Activated CD4-positive, alpha-beta T cell treated with anti-CD3 and anti-CD28 coated beads for 36 hours (primary cell): ENCODE data around the gene PCBD2. TPM values are rescaled to one million over a fixed set of nuclear protein-coding genes. Genes with fewer than 3 reads are reported as not detected.
"Not testable (repeated sequence)": the region's sequence is repeated elsewhere in the genome, so short reads cannot be mapped to it uniquely, and the experiment has no call there.

ENCODE experiments used
- ATAC-seq: fragments of 200-7000 bp; cut with Tn5 transposase; one replicate; pipeline ENCODE4 v1.10.0; 2021; ENCODE audit warnings: mild to moderate bottlenecking, moderate library complexity
- CTCF ChIA-PET: fragments of 350-600 bp; sonication (Branson Sonifier 250); formaldehyde crosslinking; loops from one replicate; lab custom pipeline; 2021; ENCODE audit warnings: antibody characterized with exemption; lab: Charles Lee
- POLR2A ChIA-PET: fragments of 350-600 bp; sonication (Branson Sonifier 250); formaldehyde crosslinking; loops from one replicate; lab custom pipeline; 2021; ENCODE audit warnings: antibody characterized with exemption, inconsistent platforms; lab: Charles Lee
- DNase-seq: peaks from one replicate; pipeline ENCODE4 v3.0.0-alpha.2; 2020
- H3K27ac Mint-ChIP-seq: one replicate; pipeline ENCODE4 v1.8.0; 2021; ENCODE audit warnings: mixed read lengths
- H3K27me3 Mint-ChIP-seq: one replicate; pipeline ENCODE4 v1.8.0; 2021; ENCODE audit warnings: mixed read lengths
- H3K36me3 Mint-ChIP-seq: one replicate; pipeline ENCODE4 v1.8.0; 2021; ENCODE audit warnings: low read depth, mixed read lengths
- H3K4me1 Mint-ChIP-seq: one replicate; pipeline ENCODE4 v1.8.0; 2021; ENCODE audit warnings: mixed read lengths
- H3K4me3 Mint-ChIP-seq: one replicate; pipeline ENCODE4 v1.8.0; 2021; ENCODE audit warnings: mild to moderate bottlenecking, moderate library complexity, mixed read lengths
- H3K9me3 Mint-ChIP-seq: one replicate; pipeline ENCODE4 v1.8.0; 2021; ENCODE audit warnings: low read depth, mixed read lengths
- intact Hi-C, 2 experiments: fragments of 100-400 bp; cut with DNase I in 1 of 2; cut with micrococcal nuclease in 1 of 2; formaldehyde crosslinking; loops; one replicate each; pipeline versions ENCODE4 v1.14.2 to v1.15.1; 2022 to 2024; cut with DNase I, micrococcal nuclease
- total RNA-seq, 2 experiments: library from RNA; stranded (reverse); gene quantifications; one replicate each; pipeline ENCODE4 v1.2.3, GENCODE V29; 2021

PCBD2 gene
- 10 to 100 TPM; 10.0 to 12.8 TPM for total RNA-seq

DNA sequence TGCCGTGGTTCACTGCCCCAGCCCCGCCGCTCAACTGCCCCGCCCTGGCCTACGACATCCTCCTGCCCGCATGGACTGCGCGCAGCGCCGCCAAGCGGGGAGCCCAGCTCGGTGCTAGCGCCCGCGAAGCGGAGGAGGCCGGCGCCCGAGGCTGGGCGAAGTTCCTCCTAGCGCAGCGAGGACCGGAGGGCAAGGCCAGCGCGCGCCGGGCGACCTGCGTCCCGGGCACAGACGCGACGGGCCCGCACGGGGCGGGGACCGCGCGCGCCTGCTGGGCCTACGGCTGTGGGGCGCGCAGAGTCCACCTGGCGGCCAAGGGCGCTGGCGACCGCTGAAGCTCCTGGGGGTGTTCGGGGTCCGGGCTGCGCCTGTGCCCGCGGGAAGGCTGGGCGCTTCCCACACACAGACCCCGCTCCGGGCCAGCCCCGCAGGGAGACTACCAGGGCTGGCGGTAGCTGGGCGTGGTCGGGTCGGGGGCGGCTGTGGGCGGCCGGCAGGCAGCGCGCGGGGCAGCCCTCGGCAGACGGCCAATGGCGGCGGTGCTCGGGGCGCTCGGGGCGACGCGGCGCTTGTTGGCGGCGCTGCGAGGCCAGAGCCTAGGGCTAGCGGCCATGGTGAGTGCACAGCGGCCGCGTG lies at the start of gene PCBD2:
Gene PCBD2, plus strand, starts transcription at position 522 of the 636 bp plus-strand sequence. Its CDS starts 9 bp downstream, at position 531.
- intact Hi-C loops, result loop anchor here (1.0 to 10.0 kb wide), 16 partner anchors 16 to 678 kb away; partner anchors contain the start of genes C5orf24 (in 2 of the 2), CAMLG (in 2 of the 2), DDX46 (in 2 of the 2) and JADE2 (in 1 of the 2)
- Mint-ChIP-seq H3K36me3 (peaks cover 9% of the 10 kb centered on the region), H3K4me1 (peaks cover 17% of the 10 kb centered on the region), H3K27ac (peak within 1 kb of the TSS; percentile 98), H3K4me3 (peak within 1 kb of the TSS; percentile 95), H3K9me3 (no peaks in the 10 kb centered on the region), H3K27me3 (no peaks in the 10 kb centered on the region)
- POLR2A ChIA-PET, result interaction anchor here (0.6 to 1.7 kb wide), 8 partner anchors 15 to 166 kb away, joined by 3 to 13 read pairs (median 4); partner anchors contain the start of genes C5orf24, CAMLG, DDX46 and TXNDC15
- DNase-seq (peak; percentile 97), ATAC-seq (peak; percentile 89)
- CTCF ChIA-PET, result interaction anchor here (0.6 to 2.8 kb wide), 25 partner anchors 9 to 317 kb away, joined by 3 to 12 read pairs (median 5); partner anchors contain the start of genes C5orf24, CAMLG and TXNDC15

DNA sequence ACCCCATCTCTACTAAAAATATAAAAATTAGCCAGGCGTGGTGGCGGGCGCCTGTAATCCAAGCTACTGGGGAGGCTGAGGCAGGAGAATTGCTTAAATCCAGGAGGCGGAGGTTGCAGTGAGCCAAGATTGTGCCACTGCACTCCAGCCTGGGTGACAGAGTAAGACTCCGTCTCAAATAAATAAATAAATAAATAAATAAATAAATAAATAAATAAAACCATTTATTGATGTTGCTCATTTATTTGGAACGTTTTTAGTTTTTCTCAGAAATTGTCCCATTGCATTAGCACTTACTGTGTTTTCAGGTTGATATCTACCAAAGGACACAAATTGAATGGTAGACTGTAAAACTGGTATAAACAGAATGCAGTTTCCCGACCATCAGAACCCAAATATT lies 48.5 kb upstream of the PCBD2 start:
- CTCF ChIA-PET, result interaction anchor here (1.3 kb wide), 1 partner anchor 11 kb away, joined by 3 read pairs; no protein-coding TSS in a partner anchor
- POLR2A ChIA-PET, H3K27ac Mint-ChIP-seq, H3K27me3 Mint-ChIP-seq, H3K9me3 Mint-ChIP-seq, DNase-seq, ATAC-seq, intact Hi-C loops, H3K4me3 Mint-ChIP-seq: not testable (repeated sequence)
- peaks cover 13% of the 10 kb centered on the region for H3K4me1 Mint-ChIP-seq
- peaks cover 26% of the 10 kb centered on the region for H3K36me3 Mint-ChIP-seq

DNA sequence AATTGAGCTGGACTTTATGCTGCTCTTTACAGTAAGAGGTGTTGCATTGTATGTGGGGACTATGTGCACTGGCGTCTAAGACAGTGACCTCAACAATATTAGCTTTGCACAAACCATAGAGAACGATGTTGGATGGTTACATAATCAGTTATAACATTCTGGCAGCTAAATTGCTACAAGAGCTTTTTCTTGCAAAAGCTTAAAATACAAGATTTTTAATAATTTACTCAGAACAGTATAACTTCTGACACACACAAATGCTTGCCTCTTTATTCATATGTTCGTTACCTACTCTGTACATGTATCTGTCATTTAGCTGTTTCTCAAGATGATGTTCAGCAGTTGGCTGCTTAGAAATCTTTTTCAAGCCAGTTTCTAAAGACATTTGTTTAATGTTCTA lies 47.5 kb upstream of the PCBD2 start:
- ChIA-PET CTCF (interaction anchor here (1.4 kb wide), 1 partner anchor 8 kb away, joined by 3 read pairs; no protein-coding TSS in a partner anchor), POLR2A (interaction anchor here (0.6 kb wide), 1 partner anchor 16 kb away, joined by 3 read pairs; the partner anchor contains the start of gene TXNDC15)
- Mint-ChIP-seq H3K4me3 (no peak overlapping the region), H3K9me3 (no peaks in the 10 kb centered on the region), H3K36me3 (peaks cover 19% of the 10 kb centered on the region), H3K27ac (no peak overlapping the region), H3K4me1 (peaks cover 8% of the 10 kb centered on the region), H3K27me3 (no peaks in the 10 kb centered on the region)
- intact Hi-C loops, result no loop called here
- DNase-seq (no peak), ATAC-seq (no peak)

DNA sequence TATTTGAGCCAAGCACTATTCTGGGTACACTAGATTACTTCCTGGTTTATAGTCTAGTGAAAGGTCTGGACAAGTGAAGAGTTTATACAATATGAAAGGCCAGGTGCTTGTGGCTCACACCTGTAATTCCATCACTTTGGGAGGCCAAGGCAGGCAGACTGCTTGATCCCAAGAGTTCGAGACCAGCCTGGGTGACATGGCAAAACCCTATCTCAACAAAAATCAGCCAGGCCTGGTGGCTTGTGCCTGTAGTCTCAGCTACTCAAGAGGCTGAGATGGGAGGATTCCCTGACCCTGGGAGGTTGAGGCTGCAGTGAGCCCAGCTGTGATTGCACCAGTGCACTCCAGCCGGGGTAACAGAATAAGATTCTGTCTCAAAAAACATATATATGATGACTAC lies 40.2 kb upstream of the PCBD2 start:
- Mint-ChIP-seq H3K27ac (no peak overlapping the region), H3K36me3 (no peaks in the 10 kb centered on the region), H3K9me3 (no peaks in the 10 kb centered on the region), H3K4me3 (no peak overlapping the region), H3K27me3 (no peaks in the 10 kb centered on the region), H3K4me1 (no peaks in the 10 kb centered on the region)
- POLR2A ChIA-PET, result no interaction called here
- DNase-seq, result no peak
- CTCF ChIA-PET, result interaction anchor here (0.9 to 2.0 kb wide), 2 partner anchors 9 to 13 kb away, joined by 3 to 7 read pairs; no protein-coding TSS in a partner anchor
- no peak for ATAC-seq
- intact Hi-C loops, result no loop called here

DNA sequence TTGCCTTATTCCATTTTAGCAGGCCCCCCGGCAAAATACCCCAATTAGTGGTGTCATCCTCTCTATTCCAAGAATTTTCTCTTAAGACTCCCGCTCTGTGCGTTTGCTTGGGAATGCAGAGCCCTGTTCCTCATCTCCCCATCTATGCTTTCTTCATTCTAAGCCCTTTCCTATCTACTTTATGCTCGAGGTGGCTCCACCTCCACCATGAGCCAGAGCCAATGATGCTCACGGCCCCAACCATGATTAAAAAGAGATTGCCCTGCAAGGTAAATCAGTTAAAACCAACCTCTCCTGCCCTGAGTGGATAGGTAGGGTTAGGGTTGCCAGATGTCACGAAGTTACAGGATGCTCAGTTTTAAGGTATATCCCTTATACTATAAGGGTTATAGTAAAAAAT lies 31.4 kb upstream of the PCBD2 start:
- Mint-ChIP-seq H3K27ac (peak overlapping the region; percentile 97), H3K27me3 (no peaks in the 10 kb centered on the region), H3K9me3 (no peaks in the 10 kb centered on the region), H3K36me3 (peaks cover 8% of the 10 kb centered on the region), H3K4me3 (peak overlapping the region; percentile 88), H3K4me1 (peaks cover 35% of the 10 kb centered on the region)
- intact Hi-C loops, result loop anchor here in 1 of 2 experiments (10.0 kb wide), 2 partner anchors 349 to 649 kb away; partner anchors contain the start of genes JADE2 and PPP2CA
- CTCF ChIA-PET, result interaction anchor here (0.8 to 2.2 kb wide), 4 partner anchors 31 to 135 kb away, joined by 3 to 11 read pairs (median 4); partner anchors contain the start of genes CAMLG and PCBD2
- peak; percentile 53 for DNase-seq
- POLR2A ChIA-PET, result interaction anchor here (1.0 to 1.2 kb wide), 5 partner anchors 16 to 34 kb away, joined by 3 to 7 read pairs (median 3); partner anchors contain the start of genes C5orf24 and PCBD2
- ATAC-seq, result peak; percentile 37

DNA sequence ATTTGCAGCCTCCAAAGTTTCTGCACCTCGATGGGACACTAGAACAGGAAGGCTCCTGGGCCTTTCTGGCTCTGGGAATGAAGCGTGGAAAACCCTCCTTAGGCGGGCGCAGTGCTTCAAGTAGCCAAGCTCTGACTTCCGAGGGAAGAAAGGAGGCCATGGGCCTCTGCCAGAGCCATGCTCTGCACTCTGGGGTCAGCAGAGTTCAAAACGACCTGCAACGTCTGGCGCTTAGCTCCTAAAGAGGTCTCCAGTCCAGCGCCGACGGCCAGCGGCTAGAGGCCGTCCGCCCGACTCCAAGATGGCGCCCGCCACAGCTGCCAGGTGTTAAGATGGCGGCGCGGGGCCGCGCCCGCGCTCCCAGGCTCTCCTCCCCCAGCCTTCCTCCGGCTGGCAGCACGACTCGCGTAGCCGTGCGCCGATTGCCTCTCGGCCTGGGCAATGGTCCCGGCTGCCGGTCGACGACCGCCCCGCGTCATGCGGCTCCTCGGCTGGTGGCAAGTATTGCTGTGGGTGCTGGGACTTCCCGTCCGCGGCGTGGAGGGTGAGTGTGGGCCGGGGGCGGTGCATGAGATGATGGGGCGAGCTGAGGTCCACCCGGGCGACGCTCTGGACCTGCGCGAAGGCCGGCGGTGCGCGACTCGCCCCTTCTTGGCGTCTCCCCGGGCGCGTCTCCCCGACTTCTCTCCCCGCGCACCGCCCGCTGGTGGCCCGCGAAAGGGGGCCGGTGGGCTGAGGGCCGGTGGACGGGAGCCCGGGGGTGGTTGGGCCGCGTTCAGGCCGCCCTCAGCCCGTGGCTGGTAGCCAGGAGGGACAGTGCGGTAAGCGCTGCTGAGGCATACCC lies 30.7 kb upstream of the PCBD2 start, which contains the start of gene TXNDC15:
Gene TXNDC15, plus strand, starts transcription at position 385 of the 844 bp plus-strand sequence. Its CDS starts 57 bp downstream, at position 442.
- H3K27me3 Mint-ChIP-seq, result no peaks in the 10 kb centered on the region
- intact Hi-C loops, result loop anchor here (1.0 to 10.0 kb wide), 10 partner anchors 29 to 649 kb away; partner anchors contain the start of genes C5orf24 (in 2 of the 2), CAMLG (in 1 of the 2), DDX46 (in 1 of the 2) and JADE2 (in 1 of the 2)
- H3K9me3 Mint-ChIP-seq, result no peaks in the 10 kb centered on the region
- ATAC-seq (peak; percentile 83), DNase-seq (peak; percentile 90)
- peak within 1 kb of the TSS; percentile 88 for H3K4me3 Mint-ChIP-seq
- ChIA-PET POLR2A (interaction anchor here (1.0 to 1.2 kb wide), 5 partner anchors 17 to 33 kb away, joined by 3 to 7 read pairs (median 3); partner anchors contain the start of genes C5orf24 and PCBD2), CTCF (interaction anchor here (0.8 to 2.2 kb wide), 4 partner anchors 12 to 136 kb away, joined by 3 to 11 read pairs (median 4); partner anchors contain the start of genes CAMLG and PCBD2)
- peak within 1 kb of the TSS; percentile 97 for H3K27ac Mint-ChIP-seq
- H3K36me3 Mint-ChIP-seq, result peaks cover 10% of the 10 kb centered on the region
- H3K4me1 Mint-ChIP-seq, result peaks cover 37% of the 10 kb centered on the region

DNA sequence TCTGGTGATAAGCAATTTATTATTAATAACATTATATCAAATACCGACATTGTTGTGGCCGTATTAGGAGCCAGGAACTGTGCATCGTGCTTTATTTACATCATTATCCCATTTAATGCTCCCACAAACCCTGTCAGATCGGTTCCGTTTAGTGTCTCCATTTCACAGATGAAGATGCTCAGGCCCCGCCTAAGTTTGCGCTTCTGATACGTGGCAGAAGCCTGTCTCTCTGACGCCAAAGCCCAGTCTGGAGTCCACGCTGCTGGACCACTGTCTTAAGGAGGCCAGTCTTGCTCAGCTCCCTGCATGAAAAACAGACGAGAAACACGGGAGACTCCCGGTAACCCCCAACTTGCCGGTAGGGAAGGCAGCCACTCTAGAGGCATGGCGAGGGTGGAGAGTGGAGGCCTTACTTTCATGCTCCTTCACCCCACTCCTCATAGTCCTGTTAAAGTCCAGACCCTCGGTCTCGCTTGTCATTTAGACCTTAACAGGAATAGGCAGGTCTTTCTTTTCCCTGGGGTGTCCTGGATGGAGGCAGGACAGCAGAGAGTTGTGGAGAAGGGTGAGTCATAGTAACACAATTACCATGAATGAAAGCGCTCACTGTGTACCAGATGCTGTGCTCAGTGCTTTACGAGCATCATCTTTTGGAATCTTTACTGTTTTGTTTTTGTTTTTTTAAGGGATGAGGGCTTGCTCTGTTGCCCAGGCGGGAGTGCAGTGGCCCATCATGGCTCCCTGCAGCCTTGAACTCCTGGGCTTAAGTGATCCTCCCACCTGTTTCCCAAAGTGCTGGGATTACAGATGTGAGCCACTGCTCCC lies 29.9 kb upstream of the PCBD2 start:
- Mint-ChIP-seq H3K4me1 (peaks cover 40% of the 10 kb centered on the region), H3K4me3 (peak overlapping the region; percentile 88), H3K36me3 (peaks cover 12% of the 10 kb centered on the region), H3K27me3 (no peaks in the 10 kb centered on the region), H3K27ac (peak overlapping the region; percentile 97), H3K9me3 (no peaks in the 10 kb centered on the region)
- POLR2A ChIA-PET, result no interaction called here
- ATAC-seq (peak; percentile 72), DNase-seq (peak; percentile 64)
- intact Hi-C loops, result loop anchor here (1.0 to 10.0 kb wide), 11 partner anchors 29 to 650 kb away; partner anchors contain the start of genes C5orf24 (in 2 of the 2), CAMLG (in 1 of the 2), DDX46 (in 1 of the 2) and JADE2 (in 1 of the 2)
- CTCF ChIA-PET, result interaction anchor here (1.0 to 1.4 kb wide), 2 partner anchors 13 to 137 kb away, joined by 3 to 4 read pairs; partner anchors contain the start of gene CAMLG

DNA sequence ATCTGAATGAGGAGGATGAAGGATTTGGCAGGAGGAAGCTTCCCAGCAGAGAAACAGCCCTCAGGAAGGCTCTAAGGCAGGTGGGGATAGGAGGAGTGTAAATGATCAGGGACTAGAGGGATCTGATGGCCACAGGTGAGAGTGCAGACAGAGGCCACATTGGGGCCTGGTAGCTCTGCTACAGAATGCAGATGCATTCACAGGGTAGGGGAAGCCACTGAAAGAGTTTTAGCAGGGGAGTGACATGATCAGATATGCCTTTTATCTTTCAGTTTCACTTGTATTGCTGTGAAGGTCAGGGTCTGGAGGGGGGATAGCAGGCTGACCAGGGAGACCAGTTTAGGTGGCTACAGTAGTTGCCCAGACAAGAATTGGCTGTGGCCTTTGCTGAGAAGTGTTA lies 27.8 kb upstream of the PCBD2 start:
- intact Hi-C loops, result loop anchor here in 1 of 2 experiments (10.0 kb wide), 2 partner anchors 352 to 652 kb away; partner anchors contain the start of genes JADE2 and PPP2CA
- DNase-seq, result no peak
- POLR2A ChIA-PET, result interaction anchor here (0.5 kb wide), 1 partner anchor 26 kb away, joined by 3 read pairs; no protein-coding TSS in a partner anchor

DNA sequence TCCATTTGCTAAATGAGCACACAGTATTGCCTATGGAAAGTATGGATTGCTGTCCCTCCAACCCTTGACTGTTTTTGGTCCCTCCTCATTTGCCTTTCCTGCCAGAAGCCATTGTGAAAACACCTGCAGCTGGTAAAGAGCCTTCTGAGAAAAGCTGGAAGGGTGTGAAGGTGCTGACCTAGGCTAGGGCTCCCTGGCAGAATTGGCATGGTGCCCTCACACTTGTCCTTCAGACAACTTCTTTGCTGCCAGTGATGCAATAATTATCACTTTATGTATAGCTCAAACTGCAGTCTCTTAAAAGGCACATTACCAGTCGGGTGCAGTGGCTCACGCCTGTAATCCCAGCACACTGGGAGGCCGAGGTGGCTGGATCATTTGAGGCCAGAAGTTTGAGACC lies 26.5 kb upstream of the PCBD2 start:
- ATAC-seq (no peak), DNase-seq (no peak)
- peaks cover 12% of the 10 kb centered on the region for H3K36me3 Mint-ChIP-seq
- H3K27me3 Mint-ChIP-seq, result no peaks in the 10 kb centered on the region
- H3K27ac Mint-ChIP-seq, result peak overlapping the region; percentile 55
- ChIA-PET CTCF (interaction anchor here (1.7 kb wide), 1 partner anchor 39 kb away, joined by 4 read pairs; no protein-coding TSS in a partner anchor), POLR2A (no interaction called here)
- no peaks in the 10 kb centered on the region for H3K9me3 Mint-ChIP-seq
- H3K4me1 Mint-ChIP-seq, result peaks cover 40% of the 10 kb centered on the region
- intact Hi-C loops, result loop anchor here in 1 of 2 experiments (10.0 kb wide), 2 partner anchors 354 to 654 kb away; partner anchors contain the start of genes JADE2 and PPP2CA
- H3K4me3 Mint-ChIP-seq, result no peak overlapping the region

More for the DNA sequence above, 27.8 kb upstream of the PCBD2 start:
- H3K27ac Mint-ChIP-seq, result peak overlapping the region; percentile 49
- no peak overlapping the region for H3K4me3 Mint-ChIP-seq
- H3K4me1 Mint-ChIP-seq, result peaks cover 46% of the 10 kb centered on the region
- H3K9me3 Mint-ChIP-seq, result no peaks in the 10 kb centered on the region
- peaks cover 12% of the 10 kb centered on the region for H3K36me3 Mint-ChIP-seq
- no peak for ATAC-seq
- CTCF ChIA-PET, result interaction anchor here (1.1 to 1.8 kb wide), 2 partner anchors 24 to 27 kb away, joined by 4 to 5 read pairs; partner anchors contain the start of gene PCBD2
- no peaks in the 10 kb centered on the region for H3K27me3 Mint-ChIP-seq
